Breast epithelium (tissue), 3 donors: ENCODE measurements around the gene KAT5.

ENCODE experiments used
- POLR2A ChIP-seq: fragments of 450-650 bp; IDR thresholded peaks from one replicate; pipeline ENCODE4 v1.6.1; 2016; ENCODE audit warnings: antibody characterized with exemption, mild to moderate bottlenecking, moderate library complexity
- POLR2AphosphoS5 ChIP-seq, 3 donors: sonication (generic); formaldehyde crosslinking; IDR thresholded peaks; one replicate each; pipeline ENCODE4 v1.6.1; 2017; ENCODE audit warnings: antibody characterized with exemption in 3 of 3
- TF ChIP-seq, protein P1 (sequence below), 3 donors: fragments of 450-650 bp; IDR thresholded peaks; one replicate each; pipeline ENCODE4 v1.5.1; 2016 to 2017; ENCODE audit warnings: antibody characterized with exemption in 3 of 3, mild to moderate bottlenecking in 3 of 3, moderate library complexity in 3 of 3

DNA sequence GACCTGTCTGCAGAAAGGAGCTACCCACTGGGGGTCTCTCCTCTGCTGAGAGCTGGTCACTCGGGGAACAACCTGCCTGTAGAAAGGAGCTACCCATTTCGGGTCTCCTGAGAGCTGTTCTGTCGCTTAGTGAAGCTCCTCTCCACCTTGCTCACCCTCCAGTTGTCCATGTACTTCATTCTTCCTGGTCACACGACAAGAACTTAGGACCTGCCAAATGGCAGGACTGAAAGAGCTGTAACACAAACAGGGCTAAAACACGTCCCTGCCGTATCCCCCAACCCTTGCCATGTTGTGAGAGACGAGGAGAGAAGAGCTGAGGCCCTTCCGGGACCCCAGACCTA is 32.6 kb downstream of the KAT5 start:
- TF ChIP-seq, protein P1, sequence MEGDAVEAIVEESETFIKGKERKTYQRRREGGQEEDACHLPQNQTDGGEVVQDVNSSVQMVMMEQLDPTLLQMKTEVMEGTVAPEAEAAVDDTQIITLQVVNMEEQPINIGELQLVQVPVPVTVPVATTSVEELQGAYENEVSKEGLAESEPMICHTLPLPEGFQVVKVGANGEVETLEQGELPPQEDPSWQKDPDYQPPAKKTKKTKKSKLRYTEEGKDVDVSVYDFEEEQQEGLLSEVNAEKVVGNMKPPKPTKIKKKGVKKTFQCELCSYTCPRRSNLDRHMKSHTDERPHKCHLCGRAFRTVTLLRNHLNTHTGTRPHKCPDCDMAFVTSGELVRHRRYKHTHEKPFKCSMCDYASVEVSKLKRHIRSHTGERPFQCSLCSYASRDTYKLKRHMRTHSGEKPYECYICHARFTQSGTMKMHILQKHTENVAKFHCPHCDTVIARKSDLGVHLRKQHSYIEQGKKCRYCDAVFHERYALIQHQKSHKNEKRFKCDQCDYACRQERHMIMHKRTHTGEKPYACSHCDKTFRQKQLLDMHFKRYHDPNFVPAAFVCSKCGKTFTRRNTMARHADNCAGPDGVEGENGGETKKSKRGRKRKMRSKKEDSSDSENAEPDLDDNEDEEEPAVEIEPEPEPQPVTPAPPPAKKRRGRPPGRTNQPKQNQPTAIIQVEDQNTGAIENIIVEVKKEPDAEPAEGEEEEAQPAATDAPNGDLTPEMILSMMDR (IDR thresholded peaks at IDR 0.05): no peak
- no peak for TF ChIP-seq POLR2AphosphoS5 (IDR thresholded peaks at IDR 0.05)
- TF ChIP-seq POLR2A: no peak
